HL-60 (cell line): ENCODE data around the gene CISD3.
A peak's percentile ranks its signal among the peaks of the same experiment; 100 is the strongest.

ENCODE experiments used
- DNase-seq, 2 experiments: peaks; one replicate each; pipeline ENCODE4 v3.0.0-alpha.2; 2010 to 2020; ENCODE audit warnings: low read depth in 1 of 2, low spot score in 1 of 2
- H3K27ac ChIP-seq: fragments of 250-450 bp; sonication (Bioruptor Pico); replicated peaks from 2 replicates; pipeline ENCODE4 v1.5.1; 2020; ENCODE audit warnings: mild to moderate bottlenecking, moderate library complexity
- H3K27me3 ChIP-seq: fragments of 250-450 bp; sonication (Bioruptor Pico); 2 replicates; pipeline ENCODE4 v1.5.1; 2021; ENCODE audit warnings: mild to moderate bottlenecking, moderate library complexity; ENCODE audit not compliant: insufficient read depth, poor library complexity, severe bottlenecking
- H3K4me3 ChIP-seq: replicated peaks from 2 replicates; pipeline ENCODE4 v1.5.1; 2011; ENCODE audit warnings: mild to moderate bottlenecking, control low read depth, low read length; ENCODE audit not compliant: insufficient read depth
- CTCF ChIP-seq: IDR thresholded peaks from one replicate; pipeline ENCODE4 v1.5.1; 2011; ENCODE audit warnings: low read length, control low read depth, inconsistent platforms; ENCODE audit not compliant: insufficient read depth
- GABPA ChIP-seq: IDR thresholded peaks from 2 replicates; pipeline ENCODE4 v1.6.1; 2012; ENCODE audit warnings: low read depth
- POLR2AphosphoS5 ChIP-seq: IDR thresholded peaks from 2 replicates; pipeline ENCODE4 v1.6.1; 2012; ENCODE audit warnings: low read depth
- SPI1 ChIP-seq: IDR thresholded peaks from 2 replicates; pipeline ENCODE4 v1.6.1; 2012; ENCODE audit warnings: low read depth, mild to moderate bottlenecking, borderline replicate concordance
- TF ChIP-seq, protein P1 (sequence below): IDR thresholded peaks from 2 replicates; pipeline ENCODE4 v1.6.1; 2012; ENCODE audit warnings: low read depth; ENCODE audit not compliant: insufficient replicate concordance

The CISD3 gene

DNA sequence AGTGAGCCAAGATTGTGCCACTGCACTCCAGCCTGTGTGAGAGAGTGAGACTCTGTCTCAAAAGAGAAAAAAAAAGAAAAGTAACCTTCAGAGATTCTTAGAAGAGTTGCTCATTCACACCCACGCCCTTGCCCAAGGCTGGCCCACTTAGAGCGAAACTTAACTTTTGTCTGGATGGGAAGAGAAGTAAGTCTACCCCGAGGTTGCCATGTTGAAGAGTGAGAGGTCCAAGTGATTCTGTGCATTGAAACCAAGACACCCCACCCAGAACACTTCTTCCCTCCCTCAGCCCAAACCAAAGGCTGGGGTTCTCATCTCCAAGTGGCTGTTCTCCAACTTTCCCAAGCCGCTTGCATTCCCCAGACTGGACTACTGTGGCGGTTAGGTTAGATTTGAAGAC, 2.4 kb upstream of the CISD3 start:
- DNase-seq: no peak
- TF ChIP-seq POLR2AphosphoS5: no peak
- no peak for TF ChIP-seq SPI1
- TF ChIP-seq, protein P1, sequence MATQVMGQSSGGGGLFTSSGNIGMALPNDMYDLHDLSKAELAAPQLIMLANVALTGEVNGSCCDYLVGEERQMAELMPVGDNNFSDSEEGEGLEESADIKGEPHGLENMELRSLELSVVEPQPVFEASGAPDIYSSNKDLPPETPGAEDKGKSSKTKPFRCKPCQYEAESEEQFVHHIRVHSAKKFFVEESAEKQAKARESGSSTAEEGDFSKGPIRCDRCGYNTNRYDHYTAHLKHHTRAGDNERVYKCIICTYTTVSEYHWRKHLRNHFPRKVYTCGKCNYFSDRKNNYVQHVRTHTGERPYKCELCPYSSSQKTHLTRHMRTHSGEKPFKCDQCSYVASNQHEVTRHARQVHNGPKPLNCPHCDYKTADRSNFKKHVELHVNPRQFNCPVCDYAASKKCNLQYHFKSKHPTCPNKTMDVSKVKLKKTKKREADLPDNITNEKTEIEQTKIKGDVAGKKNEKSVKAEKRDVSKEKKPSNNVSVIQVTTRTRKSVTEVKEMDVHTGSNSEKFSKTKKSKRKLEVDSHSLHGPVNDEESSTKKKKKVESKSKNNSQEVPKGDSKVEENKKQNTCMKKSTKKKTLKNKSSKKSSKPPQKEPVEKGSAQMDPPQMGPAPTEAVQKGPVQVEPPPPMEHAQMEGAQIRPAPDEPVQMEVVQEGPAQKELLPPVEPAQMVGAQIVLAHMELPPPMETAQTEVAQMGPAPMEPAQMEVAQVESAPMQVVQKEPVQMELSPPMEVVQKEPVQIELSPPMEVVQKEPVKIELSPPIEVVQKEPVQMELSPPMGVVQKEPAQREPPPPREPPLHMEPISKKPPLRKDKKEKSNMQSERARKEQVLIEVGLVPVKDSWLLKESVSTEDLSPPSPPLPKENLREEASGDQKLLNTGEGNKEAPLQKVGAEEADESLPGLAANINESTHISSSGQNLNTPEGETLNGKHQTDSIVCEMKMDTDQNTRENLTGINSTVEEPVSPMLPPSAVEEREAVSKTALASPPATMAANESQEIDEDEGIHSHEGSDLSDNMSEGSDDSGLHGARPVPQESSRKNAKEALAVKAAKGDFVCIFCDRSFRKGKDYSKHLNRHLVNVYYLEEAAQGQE: no peak
- Histone ChIP-seq H3K4me3 (no peak overlapping the region), H3K27ac (no peak overlapping the region), H3K27me3 (no peaks in the 10 kb centered on the region)

GRCh38 chr17:38728290-38728831, 1.8 kb upstream of the CISD3 start:
- H3K4me3 ChIP-seq: no peak overlapping the region
- no peak overlapping the region for H3K27ac ChIP-seq
- TF ChIP-seq POLR2AphosphoS5 (peak; percentile 71), CTCF (no peak), GABPA (peak; percentile 65), SPI1 (peak; percentile 34; the same call in 1 of the 2 replicates)
- TF ChIP-seq, protein P1: no peak
- no peaks in the 10 kb centered on the region for H3K27me3 ChIP-seq
- peak in 1 of 2 experiments; percentile 81 for DNase-seq

DNA sequence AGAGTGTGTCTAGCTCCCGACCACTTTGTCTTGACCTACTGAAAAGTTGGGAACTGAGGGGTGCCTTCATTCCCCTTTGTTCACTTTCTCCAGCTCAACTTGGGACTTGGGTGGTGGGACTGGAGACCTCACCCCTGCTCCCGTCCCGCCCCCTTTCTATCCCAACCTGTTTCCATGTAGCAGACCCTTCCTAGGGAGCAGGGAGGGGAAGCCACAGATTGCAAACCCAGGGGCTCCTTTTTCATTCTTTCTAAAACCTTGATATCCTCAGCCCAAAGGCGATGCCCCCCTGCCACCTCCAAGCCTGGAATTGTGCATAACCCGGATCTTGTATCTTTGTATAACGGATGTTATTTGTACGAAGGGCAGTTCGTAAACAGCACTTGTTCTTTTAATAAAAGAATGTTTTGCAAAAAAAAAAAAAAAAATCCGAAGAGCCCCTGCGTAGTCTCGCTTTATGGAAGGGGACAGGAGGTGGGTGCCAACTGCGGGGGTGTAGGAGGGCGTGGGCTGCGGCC, 714 bp upstream of the CISD3 start:
- Histone ChIP-seq H3K4me3 (peak overlapping the region; percentile 46), H3K27ac (peak overlapping the region; percentile 62), H3K27me3 (no peaks in the 10 kb centered on the region)
- TF ChIP-seq GABPA: no peak
- no peak for TF ChIP-seq CTCF
- no peak for TF ChIP-seq POLR2AphosphoS5
- TF ChIP-seq, protein P1: no peak
- no peak for TF ChIP-seq SPI1
- no peak for DNase-seq
